HepG2 (cell line): ENCODE measurements around the gene NFYB. TPM values are rescaled to one million over a fixed set of nuclear protein-coding genes. Genes with fewer than 3 reads are reported as not detected.

Source experiments
- DBP ChIP-seq: sonication (generic); formaldehyde crosslinking; IDR thresholded peaks from 2 replicates; pipeline ENCODE4 v1.4.0; 2020; ENCODE audit warnings: missing genetic modification reagents; ENCODE audit errors: not compliant biosample characterization
- MNT ChIP-seq: fragments of 450-650 bp; IDR thresholded peaks from 2 replicates; pipeline ENCODE4 v1.6.1; 2016
- SP1 ChIP-seq, 2 experiments: fragments of 450-650 bp in 1 of 2; sonication (generic) in 1 of 2; formaldehyde crosslinking in 1 of 2; IDR thresholded peaks; 2 replicates each; pipeline versions ENCODE4 v1.4.0 to v1.6.1; 2016 to 2020; ENCODE audit warnings: missing genetic modification reagents in 1 of 2
- TEF ChIP-seq: sonication (generic); formaldehyde crosslinking; IDR thresholded peaks from 2 replicates; pipeline ENCODE4 v1.5.0; 2020; ENCODE audit warnings: missing genetic modification reagents
- ZBTB40 ChIP-seq, 2 experiments: fragments of 450-650 bp in 1 of 2; sonication (generic) in 1 of 2; formaldehyde crosslinking in 1 of 2; IDR thresholded peaks; 2 replicates each; pipeline versions ENCODE4 v1.6.1 to v1.8.0; 2016 to 2022; ENCODE audit warnings: antibody characterized with exemption in 1 of 2, mild to moderate bottlenecking in 1 of 2, missing genetic modification reagents in 1 of 2
- ZFP91 ChIP-seq: sonication (generic); formaldehyde crosslinking; IDR thresholded peaks from 2 replicates; pipeline ENCODE4 v1.9.0; 2022; ENCODE audit warnings: missing genetic modification reagents, mild to moderate bottlenecking, borderline replicate concordance
- ZNF770 ChIP-seq: sonication (generic); formaldehyde crosslinking; IDR thresholded peaks from 2 replicates; pipeline ENCODE4 v1.5.0; 2020; ENCODE audit warnings: mild to moderate bottlenecking, missing genetic modification reagents
- polyA plus RNA-seq, 8 experiments: library from polyadenylated mRNA; depleted of rRNA in 3 of 8; stranded (reverse) in 7 of 8; unstranded in 1 of 8; fragments of >200 nt; fragmentation: Illumina TruSeq in 4 of 8; extraction: Trizol in 4 of 8; gene quantifications; 2 replicates each; pipeline versions ENCODE4 v1.2.1 to v1.2.3, GENCODE V29; 2011 to 2016; ENCODE audit warnings: low read depth in 4 of 8, missing spikeins in 1 of 8, mixed read lengths in 1 of 8; ENCODE audit not compliant: insufficient read depth in 1 of 8
- total RNA-seq, 5 experiments: library from RNA; depleted of rRNA; stranded (reverse); fragments of >200 nt; fragmentation: Illumina TruSeq; extraction: Trizol; gene quantifications; 2 replicates each; pipeline ENCODE4 v1.2.3, GENCODE V29; 2016; ENCODE audit warnings: low read depth in 1 of 5

NFYB gene
- total and polyA plus RNA-seq, 2 of the 13 experiments (the other 11 are each of a cell fraction or from before 2014, with no cell fraction given), result 18.7 to 36.6 TPM

GRCh38 chr12:104182621-104183378 is 44.8 kb upstream of the NFYB start (continued):
- no peak for TF ChIP-seq ZBTB40 (IDR thresholded peaks at IDR 0.05)
- no peak for TF ChIP-seq ZBTB40 (CRISPR knock-in tag; IDR thresholded peaks at IDR 0.05)
- no peak for TF ChIP-seq SP1 (IDR thresholded peaks at IDR 0.05)
- no peak for TF ChIP-seq SP1 (CRISPR knock-in tag; IDR thresholded peaks at IDR 0.05)
- TF ChIP-seq ZFP91 (CRISPR knock-in tag), result no peak
- TF ChIP-seq MNT, result no peak
- TF ChIP-seq TEF, result no peak
- no peak for TF ChIP-seq DBP
- TF ChIP-seq ZNF770, result no peak
- TF ChIP-seq, all 625 proteins: peak for 0
